Thyroid gland (tissue), 4 donors: ENCODE data around the gene OR8D2.

Source experiments
- CTCF ChIP-seq, 6 experiments: fragments of 200-600 bp in 3 of 6; fragments of 450-650 bp in 3 of 6; sonication (generic) in 3 of 6; IDR thresholded peaks; one replicate each; pipeline ENCODE4 v1.5.1; 2016 to 2019; ENCODE audit warnings: antibody characterized with exemption in 6 of 6, mild to moderate bottlenecking in 2 of 6, inconsistent platforms in 1 of 6, moderate library complexity in 1 of 6
- POLR2A ChIP-seq, 2 donors: fragments of 450-650 bp; IDR thresholded peaks; one replicate each; pipeline ENCODE4 v1.6.1; 2017; ENCODE audit warnings: antibody characterized with exemption in 2 of 2, mild to moderate bottlenecking in 2 of 2, moderate library complexity in 1 of 2

GRCh38 chr11:124320097-124320496, at the start of gene OR8D2:
- TF ChIP-seq CTCF (IDR thresholded peaks at IDR 0.05) (no peak), POLR2A (IDR thresholded peaks at IDR 0.05) (no peak)
